DND-41 (cell line): ENCODE measurements around the gene DENND1A.
"Not testable (repeated sequence)": the region's sequence is repeated elsewhere in the genome, so short reads cannot be mapped to it uniquely, and the experiment has no call there.

Experiments
- ATAC-seq: fragments of 200-7000 bp; cut with Tn5 transposase; 3 replicates; pipeline ENCODE4 v1.9.1; 2021; ENCODE audit warnings: low read depth; ENCODE audit not compliant: insufficient read depth
- DNase-seq: peaks from one replicate; pipeline ENCODE4 v3.0.0-alpha.2; 2020
- H2AFZ ChIP-seq: 2 replicates; pipeline ENCODE4 v1.6.0; 2012; ENCODE audit warnings: low read depth, low read length
- H3K27ac ChIP-seq: 2 replicates; pipeline ENCODE4 v1.5.1; 2012; ENCODE audit warnings: low read length, inconsistent platforms
- H3K27me3 ChIP-seq: fragments of 200-600 bp; sonication (generic); 2 replicates; pipeline ENCODE4 v1.6.0; 2012; ENCODE audit warnings: low read length, mild to moderate bottlenecking, inconsistent platforms; ENCODE audit not compliant: insufficient read depth, poor library complexity
- H3K36me3 ChIP-seq: 2 replicates; pipeline ENCODE4 v1.5.1; 2012; ENCODE audit warnings: low read length, inconsistent platforms; ENCODE audit not compliant: insufficient read depth
- H3K4me1 ChIP-seq: 2 replicates; pipeline ENCODE4 v1.5.1; 2012; ENCODE audit warnings: mild to moderate bottlenecking, low read length; ENCODE audit not compliant: insufficient read depth
- H3K4me2 ChIP-seq: 2 replicates; pipeline ENCODE4 v1.6.0; 2012; ENCODE audit warnings: mild to moderate bottlenecking, moderate library complexity, low read length, inconsistent platforms; ENCODE audit not compliant: insufficient read depth
- H3K4me3 ChIP-seq, 2 experiments: fragments of 200-600 bp in 1 of 2; shearing (Covaris generic) in 1 of 2; 2 replicates each; pipeline ENCODE4 v1.5.1; 2012 to 2016; ENCODE audit warnings: inconsistent platforms in 2 of 2, low read length in 2 of 2, mild to moderate bottlenecking in 2 of 2, low read depth in 1 of 2, moderate library complexity in 1 of 2
- H3K79me2 ChIP-seq: 2 replicates; pipeline ENCODE4 v1.6.0; 2012; ENCODE audit warnings: low read length, inconsistent platforms; ENCODE audit not compliant: insufficient read depth
- H3K9ac ChIP-seq: 2 replicates; pipeline ENCODE4 v1.6.0; 2012; ENCODE audit warnings: low read depth, mild to moderate bottlenecking, inconsistent platforms, low read length, moderate library complexity
- H3K9me3 ChIP-seq: 2 replicates; pipeline ENCODE4 v1.5.1; 2012; ENCODE audit warnings: low read length, moderate library complexity, mild to moderate bottlenecking, inconsistent platforms; ENCODE audit not compliant: insufficient read depth, severe bottlenecking
- H4K20me1 ChIP-seq: 2 replicates; pipeline ENCODE4 v1.6.0; 2012; ENCODE audit warnings: low read length; ENCODE audit not compliant: insufficient read depth
- CTCF ChIP-seq: IDR thresholded peaks from 2 replicates; pipeline ENCODE4 v1.5.1; 2012; ENCODE audit warnings: borderline replicate concordance, low read length, moderate library complexity, mild to moderate bottlenecking; ENCODE audit not compliant: poor library complexity, severe bottlenecking; ENCODE audit errors: extremely low read depth
- EZH2 ChIP-seq: IDR thresholded peaks from 3 replicates; pipeline ENCODE4 v1.6.1; 2012; ENCODE audit warnings: borderline replicate concordance, low read depth, mild to moderate bottlenecking, moderate library complexity, low read length, inconsistent platforms; ENCODE audit not compliant: severe bottlenecking

Gene DENND1A

GRCh38 chr9:123431581-123431980 is 498.3 kb downstream of the DENND1A start:
- H3K36me3 ChIP-seq: no peaks in the 10 kb centered on the region
- H3K9me3 ChIP-seq: no peaks in the 10 kb centered on the region
- no peak overlapping the region for H3K27ac ChIP-seq
- no peaks in the 10 kb centered on the region for H3K79me2 ChIP-seq
- no peak overlapping the region for H3K9ac ChIP-seq
- ATAC-seq: no peak
- H3K27me3 ChIP-seq: no peaks in the 10 kb centered on the region
- H3K4me3 ChIP-seq: no peak overlapping the region
- H2AFZ ChIP-seq: no peak overlapping the region
- H3K4me1 ChIP-seq: no peaks in the 10 kb centered on the region
- no peaks in the 10 kb centered on the region for H4K20me1 ChIP-seq
- TF ChIP-seq EZH2 (no peak), CTCF (no peak)
- H3K4me2 ChIP-seq: no peak overlapping the region
- DNase-seq: no peak

- H3K4me2 ChIP-seq, H3K4me3 ChIP-seq, H2AFZ ChIP-seq, H3K9me3 ChIP-seq, H3K27ac ChIP-seq, H3K4me1 ChIP-seq, ATAC-seq, H4K20me1 ChIP-seq, H3K79me2 ChIP-seq, DNase-seq, H3K36me3 ChIP-seq, H3K27me3 ChIP-seq, H3K9ac ChIP-seq: not testable (repeated sequence)
These were observed 501.5 kb downstream of the DENND1A start for GRCh38 chr9:123428450-123428849.

GRCh38 chr9:123426406-123426805 is 503.5 kb downstream of the DENND1A start:
- Histone ChIP-seq H3K79me2 (no peaks in the 10 kb centered on the region), H3K36me3 (no peaks in the 10 kb centered on the region), H3K9me3 (no peaks in the 10 kb centered on the region), H3K9ac (no peak overlapping the region), H3K27ac (no peak overlapping the region), H3K4me2 (no peak overlapping the region), H3K4me1 (no peaks in the 10 kb centered on the region), H3K27me3 (no peaks in the 10 kb centered on the region), H3K4me3 (no peak overlapping the region), H4K20me1 (no peaks in the 10 kb centered on the region), H2AFZ (no peak overlapping the region)
- no peak for DNase-seq
- ATAC-seq: no peak
- TF ChIP-seq CTCF (no peak), EZH2 (no peak)

GRCh38 chr9:123425836-123426365 is 504.0 kb downstream of the DENND1A start:
- Histone ChIP-seq H3K9me3 (no peaks in the 10 kb centered on the region), H3K79me2 (no peaks in the 10 kb centered on the region), H3K4me3 (no peak overlapping the region), H3K4me1 (no peaks in the 10 kb centered on the region), H4K20me1 (no peaks in the 10 kb centered on the region), H3K9ac (no peak overlapping the region), H3K27me3 (no peaks in the 10 kb centered on the region), H2AFZ (no peak overlapping the region), H3K36me3 (no peaks in the 10 kb centered on the region), H3K4me2 (no peak overlapping the region), H3K27ac (no peak overlapping the region)
- TF ChIP-seq CTCF (no peak), EZH2 (no peak)
- no peak for ATAC-seq
- no peak for DNase-seq
